NCI-H2227 treated with DMSO at 0.1 percent for 48 hours (cell line): ENCODE results near the gene RTKN.
"Not testable (repeated sequence)": the region's sequence is repeated elsewhere in the genome, so short reads cannot be mapped to it uniquely, and the experiment has no call there.

Source experiments
- DNase-seq: peaks from one replicate; lab custom pipeline; 2025; lab: John Stamatoyannopoulos, UW

Gene RTKN

GRCh38 chr2:74441690-74442482 lies at the start of gene RTKN:
Gene RTKN (minus strand): TSS chr2:74441937. CDS start chr2:74441816, 121 bp downstream.
- DNase-seq = no peak

GRCh38 chr2:74489906-74490305 lies 48.2 kb upstream of the RTKN start:
- no peak for DNase-seq

- DNase-seq = no peak
Observed at GRCh38 chr2:74488643-74489481, 47.1 kb upstream of the RTKN start.

GRCh38 chr2:74486141-74486540 lies 44.4 kb upstream of the RTKN start:
- no peak for DNase-seq

- not testable (repeated sequence) for DNase-seq
Observed at GRCh38 chr2:74483675-74484164, 42.0 kb upstream of the RTKN start.

- DNase-seq = peak; percentile 99
Observed at GRCh38 chr2:74482801-74483674, 41.3 kb upstream of the RTKN start, which contains the start of the genes CCDC142 and TTC31. Gene CCDC142 (minus strand): TSS chr2:74482998. CDS start chr2:74482837, 161 bp downstream. Gene TTC31 (plus strand): TSS chr2:74483081. CDS start chr2:74483096, 15 bp downstream.

GRCh38 chr2:74481961-74482800 lies 40.4 kb upstream of the RTKN start:
- peak; percentile 64 for DNase-seq

GRCh38 chr2:74481431-74481830 lies 39.7 kb upstream of the RTKN start:
- no peak for DNase-seq

GRCh38 chr2:74474899-74475298 lies 33.2 kb upstream of the RTKN start:
- DNase-seq = no peak

- DNase-seq = no peak
Observed at GRCh38 chr2:74474481-74474880, 32.7 kb upstream of the RTKN start.

- peak; percentile 73 for DNase-seq
Observed at GRCh38 chr2:74472945-74473258, 31.2 kb upstream of the RTKN start.

- DNase-seq = peak; percentile 87
Observed at GRCh38 chr2:74472086-74472944, 30.6 kb upstream of the RTKN start, which contains the start of gene MRPL53. Gene MRPL53 (minus strand): TSS chr2:74472680. CDS start chr2:74472660, 20 bp downstream.

GRCh38 chr2:74471332-74472065 lies 29.8 kb upstream of the RTKN start:
- DNase-seq = no peak

GRCh38 chr2:74470742-74471141 lies 29.0 kb upstream of the RTKN start:
- DNase-seq = not testable (repeated sequence)

GRCh38 chr2:74464406-74464805 lies 22.7 kb upstream of the RTKN start:
- no peak for DNase-seq

- DNase-seq = no peak
Observed at GRCh38 chr2:74462786-74463105, 21.0 kb upstream of the RTKN start.

- no peak for DNase-seq
Observed at GRCh38 chr2:74462054-74462785, 20.5 kb upstream of the RTKN start.

GRCh38 chr2:74461187-74462053 lies 19.7 kb upstream of the RTKN start:
- DNase-seq = no peak
